ENCODE results near the gene ANO10.

DNA sequence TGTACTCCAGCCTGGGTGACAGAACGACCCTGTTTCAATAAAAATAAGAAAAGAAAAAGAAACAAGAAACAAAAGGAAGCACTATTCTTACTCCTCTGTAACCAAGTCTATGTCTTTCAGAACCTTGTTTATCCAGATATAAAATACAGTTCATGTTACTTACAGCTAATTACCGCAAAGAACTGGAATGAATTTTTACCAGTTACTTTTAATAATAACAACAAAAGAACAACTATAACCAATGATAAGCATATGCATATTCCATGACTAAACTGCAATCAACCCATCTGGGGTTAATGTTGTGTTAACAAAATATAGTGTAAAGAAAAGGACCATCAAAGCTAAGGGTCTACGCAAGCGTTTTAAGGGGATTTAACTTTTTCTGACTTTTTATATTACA, 212.3 kb downstream of the ANO10 start:
- TF ChIP-seq CTCF (IDR thresholded peaks at IDR 0.05; ENCODE audit: borderline replicate concordance, extremely low read depth, low read length, poor library complexity, severe bottlenecking) (no peak), EZH2 (IDR thresholded peaks at IDR 0.05; ENCODE audit: borderline replicate concordance, low read depth, low read length, severe bottlenecking) (no peak)

All from DND-41 (cell line).